HEK293 (cell line): Measurements from ENCODE around the gene SAMD4B.

ENCODE experiments used
- CTCF ChIA-PET: fragments of 350-600 bp; formaldehyde crosslinking; extraction: SDS; loops from one replicate; lab custom pipeline; 2021; ENCODE audit warnings: antibody characterized with exemption; lab: Yijun Ruan, JAX
- POLR2A ChIA-PET: fragments of 300-600 bp; formaldehyde crosslinking; extraction: SDS; loops from one replicate; lab custom pipeline; 2020; ENCODE audit warnings: antibody characterized with exemption, inconsistent platforms; lab: Yijun Ruan, JAX
- H3K27ac ChIP-seq: fragments of 200-500 bp; sonication (Bioruptor generic); 2 replicates; pipeline ENCODE4 v1.5.1; 2014; ENCODE audit warnings: low read depth, low read length, control low read depth, inconsistent platforms; ENCODE audit errors: extremely low read depth
- H3K36me3 ChIP-seq, 2 experiments: fragments of 200-500 bp in 1 of 2; sonication (Bioruptor generic) in 1 of 2; 1 replicate in 1 of 2; 2 replicates in 1 of 2; pipeline ENCODE4 v1.5.1; 2014 to 2017; ENCODE audit warnings: inconsistent platforms in 2 of 2, low read length in 2 of 2; ENCODE audit not compliant: control insufficient read depth in 2 of 2, insufficient read depth in 1 of 2
- H3K4me1 ChIP-seq: fragments of 200-500 bp; sonication (Bioruptor generic); 2 replicates; pipeline ENCODE4 v1.5.1; 2014; ENCODE audit warnings: mild to moderate bottlenecking, low read length, inconsistent platforms; ENCODE audit not compliant: control insufficient read depth, insufficient read depth
- H3K4me3 ChIP-seq: 2 replicates; pipeline ENCODE4 v1.5.1; 2011; ENCODE audit warnings: low read depth, mild to moderate bottlenecking, control low read depth, low read length, moderate library complexity
- H3K9me3 ChIP-seq: fragments of 200-500 bp; sonication (Bioruptor generic); 2 replicates; pipeline ENCODE4 v1.5.1; 2014; ENCODE audit warnings: low read depth, low read length, inconsistent platforms; ENCODE audit not compliant: control insufficient read depth, insufficient read depth
- ELK4 ChIP-seq: IDR thresholded peaks from 2 replicates; pipeline ENCODE4 v1.6.1; 2011; ENCODE audit warnings: mild to moderate bottlenecking, low read depth, low read length, borderline replicate concordance
- KLF8 ChIP-seq: fragments of 450-650 bp; formaldehyde crosslinking; IDR thresholded peaks from 2 replicates; pipeline ENCODE4 v1.5.1; 2016; ENCODE audit warnings: missing biosample characterization, missing genetic modification characterization
- MEIS1 ChIP-seq: sonication (generic); formaldehyde crosslinking; IDR thresholded peaks from 2 replicates; pipeline ENCODE4 v1.8.1; 2022; ENCODE audit warnings: missing genetic modification reagents, mild to moderate bottlenecking, borderline replicate concordance
- OVOL3 ChIP-seq: fragments of 450-650 bp; formaldehyde crosslinking; IDR thresholded peaks from 2 replicates; pipeline ENCODE4 v1.5.1; 2016; ENCODE audit warnings: missing biosample characterization, missing genetic modification characterization
- SCRT1 ChIP-seq: fragments of 450-650 bp; formaldehyde crosslinking; IDR thresholded peaks from 2 replicates; pipeline ENCODE4 v1.5.1; 2016; ENCODE audit warnings: missing biosample characterization, missing genetic modification characterization, borderline replicate concordance
- ZBTB49 ChIP-seq: fragments of 450-650 bp; formaldehyde crosslinking; IDR thresholded peaks from 2 replicates; pipeline ENCODE4 v1.5.1; 2016; ENCODE audit warnings: missing biosample characterization, missing genetic modification characterization, low read depth
- ZBTB7A ChIP-seq: fragments of 450-650 bp; formaldehyde crosslinking; IDR thresholded peaks from 2 replicates; pipeline ENCODE4 v1.5.1; 2016; ENCODE audit warnings: low read depth, missing biosample characterization, missing genetic modification characterization
- ZFP69B ChIP-seq: fragments of 450-650 bp; formaldehyde crosslinking; IDR thresholded peaks from 2 replicates; pipeline ENCODE4 v1.5.1; 2016; ENCODE audit warnings: missing biosample characterization, missing genetic modification characterization
- ZNF112 ChIP-seq: fragments of 450-650 bp; formaldehyde crosslinking; IDR thresholded peaks from 2 replicates; pipeline ENCODE4 v1.5.0; 2017; ENCODE audit warnings: missing biosample characterization, missing genetic modification characterization
- ZNF138 ChIP-seq: fragments of 450-650 bp; formaldehyde crosslinking; IDR thresholded peaks from 2 replicates; pipeline ENCODE4 v1.5.1; 2016; ENCODE audit warnings: missing biosample characterization, missing genetic modification characterization, borderline replicate concordance
- ZNF174 ChIP-seq: fragments of 450-650 bp; formaldehyde crosslinking; IDR thresholded peaks from 2 replicates; pipeline ENCODE4 v1.5.0; 2017; ENCODE audit warnings: missing biosample characterization, mild to moderate bottlenecking, missing genetic modification characterization
- ZNF223 ChIP-seq: fragments of 450-650 bp; formaldehyde crosslinking; IDR thresholded peaks from 2 replicates; pipeline ENCODE4 v1.5.1; 2016; ENCODE audit warnings: missing biosample characterization, missing genetic modification characterization
- ZNF335 ChIP-seq: fragments of 450-650 bp; formaldehyde crosslinking; conservative IDR thresholded peaks from 2 replicates; pipeline ENCODE4 v1.5.1; 2016; ENCODE audit warnings: missing biosample characterization, missing genetic modification characterization
- ZNF391 ChIP-seq: fragments of 450-650 bp; formaldehyde crosslinking; IDR thresholded peaks from 2 replicates; pipeline ENCODE4 v1.5.1; 2016; ENCODE audit warnings: low read depth, missing biosample characterization, missing genetic modification characterization, borderline replicate concordance
- ZNF398 ChIP-seq: fragments of 450-650 bp; formaldehyde crosslinking; IDR thresholded peaks from 2 replicates; pipeline ENCODE4 v1.5.1; 2017; ENCODE audit warnings: missing biosample characterization, missing genetic modification characterization
- ZNF548 ChIP-seq: fragments of 450-650 bp; formaldehyde crosslinking; IDR thresholded peaks from 2 replicates; pipeline ENCODE4 v1.5.1; 2016; ENCODE audit warnings: missing biosample characterization, missing genetic modification characterization
- ZNF76 ChIP-seq: fragments of 450-650 bp; formaldehyde crosslinking; IDR thresholded peaks from 2 replicates; pipeline ENCODE4; 2016; ENCODE audit warnings: low read depth, missing biosample characterization, missing genetic modification characterization, borderline replicate concordance
- ZSCAN16 ChIP-seq: fragments of 450-650 bp; formaldehyde crosslinking; IDR thresholded peaks from 2 replicates; pipeline ENCODE4 v1.5.1; 2016; ENCODE audit warnings: missing biosample characterization, missing genetic modification characterization
- ZSCAN18 ChIP-seq: fragments of 450-650 bp; formaldehyde crosslinking; IDR thresholded peaks from 2 replicates; pipeline ENCODE4 v1.5.1; 2016; ENCODE audit warnings: missing biosample characterization, missing genetic modification characterization

The SAMD4B gene

GRCh38 chr19:39356073-39356472 is 13.9 kb downstream of the SAMD4B start (continued):
- TF ChIP-seq ELK4 (no peak), ZNF174 (tag by site-specific recombination) (no peak), ZNF112 (no peak), ZNF548 (tag by site-specific recombination) (no peak), ZNF223 (no peak), ZFP69B (no peak)

GRCh38 chr19:39356647-39357046 is 14.4 kb downstream of the SAMD4B start:
- ChIA-PET CTCF (interaction anchor here (0.6 kb wide), 1 partner anchor 314 kb away, joined by 3 read pairs; no protein-coding TSS in a partner anchor), POLR2A (interaction anchor here (1.3 to 1.8 kb wide), 2 partner anchors 10 to 14 kb away, joined by 5 to 7 read pairs; partner anchors contain the start of gene SAMD4B)
- Histone ChIP-seq H3K4me1 (no peaks in the 10 kb centered on the region; the same call in 1 of the 2 replicates), H3K27ac (no peak overlapping the region), H3K9me3 (no peaks in the 10 kb centered on the region), H3K36me3 (peaks cover 90 to 97% of the 10 kb centered on the region in 2 experiments), H3K4me3 (no peak overlapping the region)
- TF ChIP-seq ZBTB49 (tag by site-specific recombination), result no peak
- TF ChIP-seq ZSCAN16 (tag by site-specific recombination), result no peak
- TF ChIP-seq SCRT1 (tag by site-specific recombination), result no peak
- TF ChIP-seq ZNF391 (tag by site-specific recombination), result no peak
- no peak for TF ChIP-seq ZNF335 (tag by site-specific recombination)
- TF ChIP-seq ZNF138, result no peak
- TF ChIP-seq ZSCAN18, result no peak
- TF ChIP-seq ZBTB7A (tag by site-specific recombination), result no peak
- no peak for TF ChIP-seq KLF8 (tag by site-specific recombination)
- no peak for TF ChIP-seq OVOL3 (tag by site-specific recombination)
- no peak for TF ChIP-seq ZNF398 (tag by site-specific recombination)
- TF ChIP-seq ZNF76 (tag by site-specific recombination), result no peak
- no peak for TF ChIP-seq MEIS1 (CRISPR knock-in tag)
